ENCODE data around the gene TMEM151A. TPM values are rescaled to one million over a fixed set of nuclear protein-coding genes. Genes with fewer than 3 reads are reported as not detected.

Gene TMEM151A
- total RNA-seq (2012; rRNA removed) (not detected in 2 replicates), polyA plus RNA-seq (2012; rRNA removed) (0.03 and 0.07 TPM in 2 replicates), Bru-seq, nascent RNA (percentile 12 among the genes with signal in this experiment), BruChase-seq, experiment 1, labeled RNA remaining after a 6-hour chase (percentile 11 among the genes with signal in this experiment), BruChase-seq, experiment 2, labeled RNA remaining after a 2-hour chase (not detected)
- polyA plus RNA-seq (2012; cell fraction: cytosol; rRNA removed): 0.04 and 0.18 TPM in 2 replicates
- 0.11 and 0.21 TPM in 2 replicates for polyA plus RNA-seq (2012; cell fraction: nucleus; rRNA removed; ENCODE audit: low replicate concordance)
- long read RNA-seq, partial matches to known transcripts: 0 of 1 reads
- long read RNA-seq, other reads (novel, unspliced or antisense): 1 of 1 reads

DNA sequence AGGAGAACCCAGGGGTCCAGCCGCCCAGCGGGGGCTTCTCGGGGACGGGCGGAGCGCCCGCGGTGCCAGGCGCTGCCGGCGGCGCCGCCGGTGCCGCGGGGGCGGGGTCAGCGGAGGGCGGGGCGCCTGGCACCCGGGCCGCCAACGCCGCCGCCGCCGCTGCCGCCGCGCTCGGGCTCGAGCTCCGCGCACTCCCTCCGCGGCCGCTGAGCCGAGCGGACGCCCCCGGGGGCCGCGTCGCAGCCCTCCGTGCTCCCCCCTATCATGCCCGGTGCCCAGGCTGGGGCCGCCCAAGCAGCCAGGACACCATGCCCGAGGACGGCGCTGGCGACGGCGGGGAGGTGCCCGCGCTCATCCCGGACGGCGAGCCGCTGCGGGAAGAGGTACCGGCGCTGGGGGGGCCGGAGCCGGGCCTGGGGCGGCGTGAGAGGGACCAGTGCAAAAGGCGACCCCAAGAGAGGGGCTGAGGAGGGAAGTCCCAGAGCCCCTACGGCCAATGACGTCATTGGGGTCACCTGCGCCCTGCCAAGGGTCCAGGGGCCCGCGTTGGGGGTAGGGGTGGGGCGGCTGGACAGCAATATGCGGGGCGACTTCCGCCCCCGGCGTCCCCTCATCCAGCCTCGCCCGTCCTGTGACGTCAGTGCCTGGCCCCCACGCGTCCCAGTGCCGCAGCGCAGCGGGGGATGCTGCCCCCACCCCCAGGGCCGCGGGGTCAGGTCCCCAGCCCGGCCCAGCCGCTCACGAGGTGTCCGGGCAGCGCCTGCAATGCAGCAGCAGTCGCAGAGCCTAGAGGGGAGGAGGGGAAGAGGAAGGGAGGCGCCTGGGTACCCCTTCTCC, at the start of gene TMEM151A:
TSS of gene TMEM151A (plus strand) at position 189 of the 837 bp plus-strand sequence. CDS start at position 309, 120 bp downstream.
- Histone ChIP-seq H2AK5ac (ENCODE audit: low read depth, low read length) (no peak within 1 kb of the TSS), H2AK9ac (replicated peaks; ENCODE audit: low read depth, low read length, poor library complexity) (no peak within 1 kb of the TSS), H3K4me3 (ENCODE audit: insufficient read depth, low read depth, low read length) (0 out of 2 replicates have a peak within 1 kb of the TSS, but pooled peaks have one; percentile 18), H2BK15ac (ENCODE audit: low read depth, low read length) (no peak within 1 kb of the TSS), H2BK5ac (ENCODE audit: low read depth, low read length, poor library complexity, severe bottlenecking) (no peak within 1 kb of the TSS), H3K56ac (ENCODE audit: extremely low read depth, insufficient read depth, low read length) (no peak within 1 kb of the TSS), H4K8ac (ENCODE audit: low read depth in 2 of 2, low read length in 2 of 2) (no peak within 1 kb of the TSS), H3K14ac (replicated peaks; ENCODE audit: low read depth, low read length) (no peak within 1 kb of the TSS), H3K79me1 (ENCODE audit: low read depth in 1 of 2, low read length in 2 of 2) (peaks cover 7 to 18% of the 10 kb centered on the region in 2 experiments; a peak in 3 of 4 replicates), H3K9me3 (ENCODE audit: control insufficient read depth, insufficient read depth, low read length) (no peaks in the 10 kb centered on the region), H3K36me3 (ENCODE audit: control insufficient read depth, insufficient read depth, low read length) (no peaks in the 10 kb centered on the region), H4K5ac (ENCODE audit: low read depth, low read length) (no peak within 1 kb of the TSS), H3K27ac (ENCODE audit: insufficient read depth, low read length) (no peak within 1 kb of the TSS), H2AFZ (replicated peaks; ENCODE audit: low read length, poor library complexity) (peak within 1 kb of the TSS; percentile 72), H3K23ac (ENCODE audit: low read depth, low read length) (no peak within 1 kb of the TSS), H3K9ac (ENCODE audit: low read depth, low read length) (no peak within 1 kb of the TSS), H3K18ac (ENCODE audit: low read depth, low read length) (no peak within 1 kb of the TSS), H3K4me2 (ENCODE audit: low read depth, low read length) (no peak within 1 kb of the TSS), H3K9me1 (ENCODE audit: insufficient read depth, low read length) (peaks cover 14% of the 10 kb centered on the region), H3K27me3 (ENCODE audit: control insufficient read depth, insufficient read depth, low read length) (peaks cover 40% of the 10 kb centered on the region), H3K4me1 (ENCODE audit: control insufficient read depth, insufficient read depth, low read length) (peaks cover 11% of the 10 kb centered on the region), H4K20me1 (ENCODE audit: insufficient read depth, low read length) (peaks cover 6% of the 10 kb centered on the region; the same call in 1 of the 2 replicates), H3K4ac (ENCODE audit: low read depth, low read length) (no peak within 1 kb of the TSS), H4K91ac (ENCODE audit: insufficient read depth, low read depth, low read length) (no peak within 1 kb of the TSS), H2BK120ac (ENCODE audit: low read depth, low read length) (no peak within 1 kb of the TSS), H2BK20ac (ENCODE audit: low read depth, low read length) (no peak within 1 kb of the TSS)
- TF ChIP-seq MXI1 (IDR thresholded peaks at IDR 0.05; ENCODE audit: borderline replicate concordance, low read depth, low read length): no peak
- TF ChIP-seq, protein P1, sequence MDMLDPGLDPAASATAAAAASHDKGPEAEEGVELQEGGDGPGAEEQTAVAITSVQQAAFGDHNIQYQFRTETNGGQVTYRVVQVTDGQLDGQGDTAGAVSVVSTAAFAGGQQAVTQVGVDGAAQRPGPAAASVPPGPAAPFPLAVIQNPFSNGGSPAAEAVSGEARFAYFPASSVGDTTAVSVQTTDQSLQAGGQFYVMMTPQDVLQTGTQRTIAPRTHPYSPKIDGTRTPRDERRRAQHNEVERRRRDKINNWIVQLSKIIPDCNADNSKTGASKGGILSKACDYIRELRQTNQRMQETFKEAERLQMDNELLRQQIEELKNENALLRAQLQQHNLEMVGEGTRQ (IDR thresholded peaks at IDR 0.05; ENCODE audit: low read depth, low read length): no peak
- TF ChIP-seq, protein P2, sequence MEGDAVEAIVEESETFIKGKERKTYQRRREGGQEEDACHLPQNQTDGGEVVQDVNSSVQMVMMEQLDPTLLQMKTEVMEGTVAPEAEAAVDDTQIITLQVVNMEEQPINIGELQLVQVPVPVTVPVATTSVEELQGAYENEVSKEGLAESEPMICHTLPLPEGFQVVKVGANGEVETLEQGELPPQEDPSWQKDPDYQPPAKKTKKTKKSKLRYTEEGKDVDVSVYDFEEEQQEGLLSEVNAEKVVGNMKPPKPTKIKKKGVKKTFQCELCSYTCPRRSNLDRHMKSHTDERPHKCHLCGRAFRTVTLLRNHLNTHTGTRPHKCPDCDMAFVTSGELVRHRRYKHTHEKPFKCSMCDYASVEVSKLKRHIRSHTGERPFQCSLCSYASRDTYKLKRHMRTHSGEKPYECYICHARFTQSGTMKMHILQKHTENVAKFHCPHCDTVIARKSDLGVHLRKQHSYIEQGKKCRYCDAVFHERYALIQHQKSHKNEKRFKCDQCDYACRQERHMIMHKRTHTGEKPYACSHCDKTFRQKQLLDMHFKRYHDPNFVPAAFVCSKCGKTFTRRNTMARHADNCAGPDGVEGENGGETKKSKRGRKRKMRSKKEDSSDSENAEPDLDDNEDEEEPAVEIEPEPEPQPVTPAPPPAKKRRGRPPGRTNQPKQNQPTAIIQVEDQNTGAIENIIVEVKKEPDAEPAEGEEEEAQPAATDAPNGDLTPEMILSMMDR (conservative IDR thresholded peaks at IDR 0.05; ENCODE audit: low read depth, low read length): no peak
- no peak for TF ChIP-seq CEBPB (IDR thresholded peaks at IDR 0.05; ENCODE audit: low read depth, low read length)
- TF ChIP-seq SMC3 (IDR thresholded peaks at IDR 0.05; ENCODE audit: low read depth, low read length): no peak
- no peak for TF ChIP-seq BHLHE40 (IDR thresholded peaks at IDR 0.05; ENCODE audit: low read depth, low read length)
- TF ChIP-seq RCOR1 (IDR thresholded peaks at IDR 0.05; ENCODE audit: insufficient replicate concordance, low read length): no peak
- no peak for TF ChIP-seq CHD1 (IDR thresholded peaks at IDR 0.05; ENCODE audit: low read depth, low read length)
- no peak for TF ChIP-seq RAD21 (IDR thresholded peaks at IDR 0.05; ENCODE audit: low read length)
- no peak for TF ChIP-seq POLR2A (IDR thresholded peaks at IDR 0.05; ENCODE audit: low read depth, low read length)
- TF ChIP-seq MAFK (IDR thresholded peaks at IDR 0.05; ENCODE audit: low read depth, low read length): no peak
- no TSS peak for BruUV-seq (replicated peaks)
- intact Hi-C loops (cut with micrococcal nuclease) (no loop called here), dilution Hi-C loops (cut with HindIII; ENCODE audit: low sequenced_read_pairs, unreplicated experiment) (no loop called here), in situ Hi-C loops (cut with MboI; ENCODE audit: low sequenced_read_pairs) (no loop called here)
- ATAC-seq (ENCODE audit: low read depth): no peak
- POLR2A ChIA-PET (ENCODE audit: unreplicated experiment): interaction anchor here (0.6 kb wide), 1 partner anchor 12 kb away, joined by 3 read pairs; no protein-coding TSS in a partner anchor
- CTCF ChIA-PET: no interaction called here
- 3% methylated on average over 41 of the region's 95 CpGs; no CpG with 5 or more reads in 1 of the 2 experiments for WGBS, 2 experiments (ENCODE audit: extremely low coverage in 2 of 2, insufficient read length in 1 of 2)
- DNase-seq: no peak

All from IMR-90 (cell line).